Aorta (tissue), 5 donors: ENCODE measurements around the gene CD180. TPM values are rescaled to one million over a fixed set of nuclear protein-coding genes. Genes with fewer than 3 reads are reported as not detected.

Experiments used
- ATAC-seq: fragments of 200-7000 bp; cut with Tn5 transposase; one replicate; pipeline ENCODE4 v1.9.1; 2022; ENCODE audit warnings: moderate library complexity; ENCODE audit not compliant: low FRiP score
- DNase-seq, 2 donors: peaks; one replicate each; pipeline ENCODE4 v3.0.0-alpha.2; 2020
- H3K27ac ChIP-seq, 2 donors: one replicate each; pipeline ENCODE4 v1.5.1; 2013; ENCODE audit warnings: low read length in 2 of 2, mild to moderate bottlenecking in 2 of 2, moderate library complexity in 2 of 2, control low read depth in 1 of 2, inconsistent platforms in 1 of 2, low read depth in 1 of 2
- H3K27me3 ChIP-seq, 2 donors: one replicate each; pipeline ENCODE4 v1.6.1; 2013; ENCODE audit warnings: control low read depth in 1 of 2, low read length in 1 of 2, mild to moderate bottlenecking in 1 of 2, moderate library complexity in 1 of 2; ENCODE audit not compliant: insufficient read depth in 2 of 2, control insufficient read depth in 1 of 2
- H3K36me3 ChIP-seq, 2 donors: one replicate each; pipeline ENCODE4 v1.6.1; 2013; ENCODE audit warnings: control low read depth in 1 of 2, low read length in 1 of 2, mild to moderate bottlenecking in 1 of 2; ENCODE audit not compliant: insufficient read depth in 2 of 2, control insufficient read depth in 1 of 2
- H3K4me1 ChIP-seq, 2 donors: one replicate each; pipeline ENCODE4 v1.6.1; 2013; ENCODE audit warnings: low read length in 2 of 2, control low read depth in 1 of 2, mild to moderate bottlenecking in 1 of 2, moderate library complexity in 1 of 2; ENCODE audit not compliant: insufficient read depth in 2 of 2, control insufficient read depth in 1 of 2
- H3K4me3 ChIP-seq, 2 donors: one replicate each; pipeline ENCODE4 v1.5.1; 2013; ENCODE audit warnings: low read length in 2 of 2, control low read depth in 1 of 2, mild to moderate bottlenecking in 1 of 2
- H3K9me3 ChIP-seq: one replicate; pipeline ENCODE4 v1.6.1; 2013; ENCODE audit warnings: mild to moderate bottlenecking, low read length; ENCODE audit not compliant: control insufficient read depth
- WGBS, 2 donors: extraction: QIAGEN DNeasy Blood & Tissue Kit; methylation state at CpG; one replicate each; pipeline ENCODE4 v1.1.7; 2013; 5-methylcytosine and 5-hydroxymethylcytosine counted together
- intact Hi-C, 2 donors: fragments of 100-400 bp; cut with DNase I; formaldehyde crosslinking; loops; one replicate each; pipeline versions ENCODE4 v1.14.2 to v1.15.0; 2022
- polyA plus RNA-seq, 2 donors: library from polyadenylated mRNA; stranded (reverse); fragments of 200-250 nt; gene quantifications; one replicate each; pipeline ENCODE4 v1.2.3, GENCODE V29; 2013
- total RNA-seq, 2 donors: library from RNA; stranded (reverse); fragmentation: NEBNext Ultra II Directional; extraction: Animal tissue kit (Norgen Biotek cat#: 25700); gene quantifications; one replicate each; pipeline ENCODE4 v1.2.1, GENCODE V29; 2021
- donor health status: healthy with polysubstance abuse.
- donor health status: Bipolar disorder and iron deficiency.
- donor health status: DM: no; HTN: no; CAD: no.
- donor health status: DM: no; HTN: no; CAD: no.
- donor health status: DM: yes; HTN: yes; CAD: no.

Gene CD180
- total and polyA plus RNA-seq, 4 donors: 0.18 to 3.0 (median 1.5) TPM

DNA sequence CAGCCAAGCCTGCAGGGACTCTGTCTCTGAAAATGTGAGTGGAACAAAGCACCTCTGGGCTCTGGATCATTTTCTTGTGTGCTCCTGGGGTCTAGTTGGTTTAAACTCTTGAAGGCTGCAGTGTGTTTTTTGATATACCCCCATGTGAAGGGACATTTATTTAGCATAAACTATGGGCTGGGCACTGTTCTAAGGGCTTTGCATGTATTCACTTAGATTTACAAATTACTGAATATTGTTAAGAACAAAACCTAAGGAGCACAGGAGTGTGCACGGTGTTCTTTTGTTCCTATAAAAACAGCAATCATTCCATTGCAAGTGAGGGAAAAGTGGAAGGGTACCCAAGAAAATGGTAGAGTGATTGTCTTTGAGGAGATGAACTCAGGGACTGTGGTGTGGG is 20.0 kb upstream of the CD180 start:
- no peak for ATAC-seq
- Histone ChIP-seq H3K4me3 (no peak overlapping the region), H3K9me3 (no peaks in the 10 kb centered on the region)

DNA sequence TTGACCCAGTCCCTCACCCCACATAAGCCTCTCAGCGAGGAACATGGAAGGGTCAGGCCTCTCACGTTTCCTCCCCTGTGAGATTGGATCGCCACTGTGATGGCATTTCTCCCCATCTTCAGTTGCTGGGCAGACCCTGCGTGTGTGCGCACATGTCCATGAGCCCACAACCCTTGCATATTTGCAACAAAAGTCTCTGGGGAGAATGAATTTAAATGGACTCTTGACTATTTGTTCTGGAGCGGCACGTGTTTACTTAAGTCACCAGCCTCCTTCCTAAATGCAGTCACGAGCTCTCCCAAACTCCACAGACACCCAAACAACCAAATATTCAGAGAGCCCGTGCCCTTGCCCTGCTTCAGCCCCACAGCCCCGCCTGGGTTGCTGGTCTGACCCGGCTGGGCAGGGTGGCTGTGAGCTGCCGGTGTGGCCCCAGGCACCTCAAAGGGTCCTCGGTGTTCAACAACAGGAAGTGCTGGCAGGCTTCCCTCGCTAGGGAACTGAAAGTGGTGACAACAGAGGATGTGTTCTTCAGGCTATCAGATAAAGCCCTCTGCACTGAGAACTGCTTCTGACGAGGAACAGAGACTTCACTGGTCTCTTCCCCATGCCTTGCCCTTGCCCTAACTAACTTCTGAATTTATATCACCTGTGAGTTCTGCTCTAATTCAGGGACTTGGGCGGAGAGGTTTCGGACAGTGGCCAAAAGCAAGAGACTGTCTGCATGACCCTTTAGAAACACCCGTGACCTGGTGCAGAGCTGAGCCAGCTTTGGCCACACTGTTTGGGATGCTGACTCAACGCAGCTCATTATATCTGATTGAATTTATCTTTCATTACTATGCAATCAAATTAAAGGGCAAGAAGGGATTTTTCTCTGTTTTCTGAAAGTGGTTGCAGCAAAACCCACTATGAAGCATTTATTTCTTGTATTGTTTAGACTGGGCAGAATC is 19.2 kb upstream of the CD180 start:
- H3K36me3 ChIP-seq: no peaks in the 10 kb centered on the region
- no peaks in the 10 kb centered on the region for H3K27me3 ChIP-seq
- no peaks in the 10 kb centered on the region for H3K9me3 ChIP-seq
- intact Hi-C loops: no loop called here
- peak overlapping the region in 1 of 2 donors; percentile 46 for H3K27ac ChIP-seq
- whole genome bisulfite sequencing, 2 donors: 22% methylated on average over 19 of the region's 19 CpGs
- ATAC-seq (peak; percentile 83), DNase-seq (peak; percentile 82 to 90)
- no peaks in the 10 kb centered on the region for H3K4me1 ChIP-seq
- H3K4me3 ChIP-seq: no peak overlapping the region

More for the DNA sequence above, 20.0 kb upstream of the CD180 start:
- no peak for DNase-seq
- no peaks in the 10 kb centered on the region for H3K4me1 ChIP-seq
- intact Hi-C loops: no loop called here
- 95 to 100% methylated on average over 1 of the region's 1 CpG for WGBS, 2 donors
- H3K27ac ChIP-seq: no peak overlapping the region
- H3K27me3 ChIP-seq: no peaks in the 10 kb centered on the region
- no peaks in the 10 kb centered on the region for H3K36me3 ChIP-seq

DNA sequence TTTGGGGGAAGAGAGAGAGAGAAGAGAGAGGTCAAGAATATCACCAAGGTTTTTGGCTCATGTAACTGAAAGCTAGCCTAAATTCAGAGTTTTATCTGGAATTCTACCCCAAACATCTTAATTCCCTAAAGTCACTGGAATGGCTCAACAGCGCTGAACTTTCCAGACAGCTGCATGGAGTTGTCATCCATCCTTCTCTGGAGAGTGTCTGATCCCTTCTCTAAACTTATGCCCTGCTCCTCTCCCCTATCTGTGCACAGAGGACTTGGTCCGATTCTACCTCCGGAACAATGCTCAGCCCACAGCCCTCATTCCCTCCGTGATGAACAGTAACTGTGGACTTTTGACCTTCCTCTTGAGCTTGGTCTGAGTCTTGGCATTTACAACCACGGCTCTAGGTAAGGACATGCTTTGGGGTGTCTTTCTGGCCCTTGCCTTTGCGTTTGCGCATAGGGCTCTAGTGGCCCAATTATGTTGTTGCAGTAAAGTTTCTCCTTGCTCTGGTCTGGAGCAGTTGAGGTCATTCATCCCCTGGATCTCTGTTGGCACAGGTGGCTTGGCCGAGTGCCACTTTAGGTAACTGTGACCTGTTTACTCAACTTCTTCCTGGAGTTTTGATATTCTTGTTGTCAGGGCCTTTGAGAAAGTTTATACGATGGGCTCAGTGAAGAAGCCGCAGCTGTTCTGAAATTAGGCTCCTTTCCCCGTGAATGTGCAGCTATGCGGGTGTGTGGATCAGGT is 18.3 kb upstream of the CD180 start:
- H3K9me3 ChIP-seq: no peaks in the 10 kb centered on the region
- no peaks in the 10 kb centered on the region for H3K4me1 ChIP-seq
- no peaks in the 10 kb centered on the region for H3K36me3 ChIP-seq
- H3K27ac ChIP-seq: no peak overlapping the region
- 95 to 96% methylated on average over 12 of the region's 12 CpGs for WGBS, 2 donors
- intact Hi-C loops: no loop called here
- DNase-seq (no peak), ATAC-seq (no peak)
- no peaks in the 10 kb centered on the region for H3K27me3 ChIP-seq
- no peak overlapping the region for H3K4me3 ChIP-seq

DNA sequence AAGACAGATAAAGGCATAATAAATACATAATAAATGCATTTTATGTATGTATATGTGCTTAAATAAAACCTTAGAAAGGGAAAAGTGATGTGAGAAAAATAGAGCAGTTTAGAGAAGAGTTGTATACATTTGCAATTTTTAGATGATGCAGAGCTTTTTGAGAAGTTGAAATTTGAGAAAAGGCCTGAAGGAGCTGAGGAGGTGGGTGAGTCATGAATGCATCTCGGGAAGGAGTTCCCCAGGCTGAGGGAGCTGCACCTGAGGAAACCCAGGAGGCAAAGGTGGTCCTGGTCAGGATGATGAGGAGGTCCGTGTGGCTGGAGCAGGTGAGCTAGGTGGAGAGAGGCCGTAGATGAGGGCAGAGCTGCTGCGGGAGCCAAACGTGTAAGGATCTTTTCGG is 17.4 kb upstream of the CD180 start:
- no peaks in the 10 kb centered on the region for H3K4me1 ChIP-seq
- DNase-seq (no peak), ATAC-seq (no peak)
- H3K27ac ChIP-seq: no peak overlapping the region
- intact Hi-C loops: no loop called here
- no peaks in the 10 kb centered on the region for H3K36me3 ChIP-seq
- no peak overlapping the region for H3K4me3 ChIP-seq
- no peaks in the 10 kb centered on the region for H3K27me3 ChIP-seq
- H3K9me3 ChIP-seq: no peaks in the 10 kb centered on the region
- 88 to 90% methylated on average over 6 of the region's 6 CpGs for WGBS, 2 donors

DNA sequence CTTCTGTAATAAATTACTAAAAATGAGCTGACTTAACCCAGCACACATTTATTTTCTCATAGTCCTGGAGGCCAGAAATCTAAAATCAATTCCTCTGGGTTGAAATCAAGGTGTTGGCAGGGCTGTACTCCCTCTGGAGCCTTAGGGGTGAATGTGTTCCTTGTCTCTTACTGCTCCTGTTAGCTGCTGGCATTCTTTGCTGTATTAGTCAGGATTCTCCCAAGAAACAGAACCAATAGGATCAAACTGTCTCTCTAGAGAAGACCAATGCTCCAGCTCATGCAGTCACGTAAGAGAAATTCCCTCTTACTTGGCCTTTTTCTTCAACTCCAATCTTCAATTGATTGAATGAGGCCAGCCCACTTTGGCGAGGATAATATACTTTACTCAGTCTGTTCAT is 15.3 kb upstream of the CD180 start:
- DNase-seq: no peak
- no peaks in the 10 kb centered on the region for H3K4me1 ChIP-seq
- H3K36me3 ChIP-seq: no peaks in the 10 kb centered on the region
- WGBS, 2 donors: 83 to 85% methylated on average over 2 of the region's 2 CpGs
- no peaks in the 10 kb centered on the region for H3K9me3 ChIP-seq
- intact Hi-C loops: no loop called here
- no peak overlapping the region for H3K27ac ChIP-seq
- H3K4me3 ChIP-seq: no peak overlapping the region
- ATAC-seq: no peak
- H3K27me3 ChIP-seq: no peaks in the 10 kb centered on the region

DNA sequence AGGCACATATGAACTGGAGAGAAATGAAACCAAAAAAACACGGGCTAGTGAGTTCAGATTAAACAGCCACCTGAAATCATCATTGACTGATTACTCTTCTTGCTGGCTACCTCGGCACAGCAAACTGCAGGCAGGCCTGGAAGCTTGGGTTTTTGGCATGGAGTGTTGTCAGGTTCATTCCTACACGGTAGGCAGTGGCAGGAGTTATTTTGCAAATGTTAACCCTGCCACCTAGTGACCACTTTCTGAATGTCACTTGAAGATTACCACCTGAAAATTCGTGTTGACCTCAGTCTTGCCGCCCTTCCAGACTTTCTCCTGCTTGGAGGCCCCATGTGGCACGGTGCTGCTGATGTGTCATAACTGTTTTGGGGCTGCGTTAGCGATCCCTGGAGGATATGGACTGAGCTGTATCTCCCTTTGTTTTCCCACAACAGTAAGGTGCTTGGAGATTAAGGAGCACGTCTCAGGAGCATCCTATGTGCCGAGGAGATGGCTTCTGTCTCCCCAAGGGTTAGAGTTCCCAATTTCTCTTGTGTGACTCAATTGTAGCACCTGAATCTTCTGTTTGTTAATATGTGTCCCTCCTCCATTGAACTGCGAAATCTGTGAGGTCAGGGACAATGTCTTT is 12.7 kb upstream of the CD180 start:
- Histone ChIP-seq H3K4me1 (no peaks in the 10 kb centered on the region), H3K4me3 (no peak overlapping the region), H3K27me3 (no peaks in the 10 kb centered on the region), H3K36me3 (no peaks in the 10 kb centered on the region), H3K27ac (no peak overlapping the region), H3K9me3 (no peaks in the 10 kb centered on the region)
- DNase-seq (peak in 1 of 2 donors; percentile 64), ATAC-seq (peak; percentile 85)
- intact Hi-C loops: loop anchor here (1.0 to 2.0 kb wide), 5 partner anchors 42 to 394 kb away; no protein-coding TSS in a partner anchor
- WGBS, 2 donors: 24% methylated on average over 11 of the region's 11 CpGs

DNA sequence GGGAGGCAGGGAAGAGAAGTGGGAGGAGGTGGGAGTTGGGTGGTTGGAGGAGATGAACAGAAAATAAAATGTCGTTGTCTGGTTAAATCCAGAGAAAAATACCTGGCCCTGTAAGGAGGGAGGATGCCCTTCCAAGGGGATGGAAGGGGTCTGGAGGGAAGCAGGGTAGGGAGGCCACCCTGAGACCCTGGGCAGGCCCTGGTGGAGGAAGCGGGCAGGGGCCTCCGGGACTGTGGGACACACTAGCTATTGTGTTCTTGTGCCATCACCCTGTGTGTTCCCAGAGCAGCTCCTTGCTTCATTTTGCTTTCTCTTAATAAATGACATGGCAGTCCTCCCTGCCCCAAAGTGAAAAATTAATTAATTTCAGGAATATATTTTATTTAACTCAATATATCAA is 11.8 kb upstream of the CD180 start:
- Histone ChIP-seq H3K4me3 (no peak overlapping the region), H3K27me3 (no peaks in the 10 kb centered on the region), H3K27ac (no peak overlapping the region), H3K4me1 (peaks cover 0 to under 1% of the 10 kb centered on the region in 2 donors), H3K9me3 (no peaks in the 10 kb centered on the region), H3K36me3 (no peaks in the 10 kb centered on the region)
- DNase-seq (no peak), ATAC-seq (no peak)
- intact Hi-C loops: loop anchor here (2.0 kb wide), 4 partner anchors 42 to 394 kb away; no protein-coding TSS in a partner anchor
- WGBS, 2 donors: 96 to 97% methylated on average over 3 of the region's 3 CpGs

DNA sequence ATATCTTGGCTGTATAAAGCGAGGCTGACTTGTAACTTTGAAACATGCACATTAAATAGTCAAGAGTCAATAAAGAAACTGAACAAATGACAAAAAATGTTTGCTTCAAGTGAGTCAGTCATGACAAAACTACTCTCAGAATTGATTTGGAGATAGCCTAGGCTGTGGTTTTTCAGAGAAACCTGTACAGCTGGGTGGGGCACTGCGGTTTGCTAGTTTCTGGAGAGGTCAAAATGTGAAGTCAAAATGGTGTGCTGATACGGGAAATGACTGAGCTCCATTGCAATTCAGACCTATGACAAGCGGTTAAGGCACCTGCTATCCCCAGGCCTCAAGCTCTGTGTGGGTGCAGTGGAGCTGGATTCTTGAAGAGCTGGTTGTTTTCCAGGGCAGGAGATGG is 10.3 kb upstream of the CD180 start:
- intact Hi-C loops: no loop called here
- Histone ChIP-seq H3K36me3 (no peaks in the 10 kb centered on the region), H3K9me3 (no peaks in the 10 kb centered on the region), H3K27ac (no peak overlapping the region), H3K27me3 (no peaks in the 10 kb centered on the region), H3K4me3 (no peak overlapping the region), H3K4me1 (peaks cover 0 to 2% of the 10 kb centered on the region in 2 donors)
- 92 to 99% methylated on average over 4 of the region's 4 CpGs for WGBS, 2 donors
- DNase-seq (no peak), ATAC-seq (no peak)
